Thyroid gland (tissue), 4 donors: ENCODE data around the gene ZNF556.

ENCODE experiments used
- CTCF ChIP-seq, 6 experiments: fragments of 200-600 bp in 3 of 6; fragments of 450-650 bp in 3 of 6; sonication (generic) in 3 of 6; IDR thresholded peaks; one replicate each; pipeline ENCODE4 v1.5.1; 2016 to 2019; ENCODE audit warnings: antibody characterized with exemption in 6 of 6, mild to moderate bottlenecking in 2 of 6, inconsistent platforms in 1 of 6, moderate library complexity in 1 of 6
- POLR2A ChIP-seq, 2 donors: fragments of 450-650 bp; IDR thresholded peaks; one replicate each; pipeline ENCODE4 v1.6.1; 2017; ENCODE audit warnings: antibody characterized with exemption in 2 of 2, mild to moderate bottlenecking in 2 of 2, moderate library complexity in 1 of 2

- TF ChIP-seq POLR2A (IDR thresholded peaks at IDR 0.05) = no peak
- no peak for TF ChIP-seq CTCF (IDR thresholded peaks at IDR 0.05)
Measured at GRCh38 chr19:2888731-2889224, 21.6 kb downstream of the ZNF556 start.
